ENCODE results near the gene NOL9.

Gene NOL9

GRCh38 chr1:6486433-6487011 lies 67.8 kb downstream of the NOL9 start:
- FAIRE-seq (no peak), DNase-seq (ENCODE audit: insufficient read length, low spot score) (peak; percentile 77)
- peak; percentile 71 for TF ChIP-seq CTCF (IDR thresholded peaks at IDR 0.05; ENCODE audit: insufficient read depth, missing control alignments)

GRCh38 chr1:6485168-6486101 lies 68.9 kb downstream of the NOL9 start:
- no peak for TF ChIP-seq CTCF (IDR thresholded peaks at IDR 0.05; ENCODE audit: insufficient read depth, missing control alignments)
- FAIRE-seq (no peak), DNase-seq (ENCODE audit: insufficient read length, low spot score) (no peak)

GRCh38 chr1:6484826-6485167 lies 69.5 kb downstream of the NOL9 start:
- FAIRE-seq: no peak
- TF ChIP-seq CTCF (IDR thresholded peaks at IDR 0.05; ENCODE audit: insufficient read depth, missing control alignments): no peak
- no peak for DNase-seq (ENCODE audit: insufficient read length, low spot score)

- no peak for TF ChIP-seq CTCF (IDR thresholded peaks at IDR 0.05; ENCODE audit: insufficient read depth, missing control alignments)
- no peak for DNase-seq (ENCODE audit: insufficient read length, low spot score)
- FAIRE-seq: no peak
Observed at GRCh38 chr1:6483761-6484117, 70.6 kb downstream of the NOL9 start.

- FAIRE-seq (no peak), DNase-seq (ENCODE audit: insufficient read length, low spot score) (no peak)
Observed at GRCh38 chr1:6483017-6483760, 71.1 kb downstream of the NOL9 start.

GRCh38 chr1:6481820-6482219 lies 72.5 kb downstream of the NOL9 start:
- no peak for DNase-seq (ENCODE audit: insufficient read length, low spot score)
- FAIRE-seq: no peak
- TF ChIP-seq CTCF (IDR thresholded peaks at IDR 0.05; ENCODE audit: insufficient read depth, missing control alignments): no peak

More at GRCh38 chr1:6483017-6483760, 71.1 kb downstream of the NOL9 start:
- no peak for TF ChIP-seq CTCF (IDR thresholded peaks at IDR 0.05; ENCODE audit: insufficient read depth, missing control alignments)
